ENCODE measurements around the gene ANAPC2.
"Not testable (repeated sequence)": the region's sequence is repeated elsewhere in the genome, so short reads cannot be mapped to it uniquely, and the experiment has no call there.

ANAPC2 gene

GRCh38 chr9:137138058-137138721 is 50.2 kb downstream of the ANAPC2 start:
- TF ChIP-seq CTCF (IDR thresholded peaks at IDR 0.05; ENCODE audit: low read depth, low read length) = no peak
- H3K4me3 ChIP-seq (replicated peaks in 1 of 2; ENCODE audit: low read depth in 2 of 2, low read length in 2 of 2) = no peak overlapping the region
- DNase-seq (ENCODE audit: low read depth in 2 of 2) = no peak

- TF ChIP-seq CTCF (IDR thresholded peaks at IDR 0.05; ENCODE audit: low read depth, low read length) = no peak
- DNase-seq (ENCODE audit: low read depth in 2 of 2) = no peak
- H3K4me3 ChIP-seq (replicated peaks in 1 of 2; ENCODE audit: low read depth in 2 of 2, low read length in 2 of 2) = no peak overlapping the region
These were observed 51.3 kb downstream of the ANAPC2 start for GRCh38 chr9:137136881-137137607.

- no peak for TF ChIP-seq CTCF (IDR thresholded peaks at IDR 0.05; ENCODE audit: low read depth, low read length)
- DNase-seq (ENCODE audit: low read depth in 2 of 2) = no peak
- no peak overlapping the region for H3K4me3 ChIP-seq (replicated peaks in 1 of 2; ENCODE audit: low read depth in 2 of 2, low read length in 2 of 2)
These were observed 52.0 kb downstream of the ANAPC2 start for GRCh38 chr9:137136261-137136880.

GRCh38 chr9:137135154-137135553 is 53.2 kb downstream of the ANAPC2 start:
- H3K4me3 ChIP-seq (replicated peaks in 1 of 2; ENCODE audit: low read depth in 2 of 2, low read length in 2 of 2); DNase-seq (ENCODE audit: low read depth in 2 of 2): not testable (repeated sequence)

- no peak overlapping the region for H3K4me3 ChIP-seq (replicated peaks in 1 of 2; ENCODE audit: low read depth in 2 of 2, low read length in 2 of 2)
- no peak for TF ChIP-seq CTCF (IDR thresholded peaks at IDR 0.05; ENCODE audit: low read depth, low read length)
- no peak for DNase-seq (ENCODE audit: low read depth in 2 of 2)
These were observed 54.2 kb downstream of the ANAPC2 start for GRCh38 chr9:137134191-137134590.

GRCh38 chr9:137130176-137130755 is 58.1 kb downstream of the ANAPC2 start:
- TF ChIP-seq CTCF (IDR thresholded peaks at IDR 0.05; ENCODE audit: low read depth, low read length) = no peak
- DNase-seq (ENCODE audit: low read depth in 2 of 2) = peak in 1 of 2 donors; percentile 33

More at GRCh38 chr9:137130176-137130755, 58.1 kb downstream of the ANAPC2 start:
- H3K4me3 ChIP-seq (replicated peaks in 1 of 2; ENCODE audit: low read depth in 2 of 2, low read length in 2 of 2) = peak overlapping the region; percentile 75 to 79

Data from cardiac fibroblast (primary cell).